Suprapubic skin (tissue), 4 donors: ENCODE data around the gene CLDN14. TPM values are rescaled to one million over a fixed set of nuclear protein-coding genes. Genes with fewer than 3 reads are reported as not detected.

Source experiments
- DNase-seq, 2 donors: peaks; one replicate each; pipeline ENCODE4 v3.0.0-alpha.2; 2019; ENCODE audit warnings: low spot score in 2 of 2
- H3K27ac ChIP-seq: fragments of 200-600 bp; sonication (generic); one replicate; pipeline ENCODE4 v1.5.1; 2019
- H3K27me3 ChIP-seq: fragments of 200-600 bp; sonication (generic); one replicate; pipeline ENCODE4 v1.5.1; 2019
- H3K36me3 ChIP-seq: fragments of 200-600 bp; sonication (generic); one replicate; pipeline ENCODE4 v1.5.1; 2019
- H3K4me1 ChIP-seq: fragments of 200-600 bp; sonication (generic); one replicate; pipeline ENCODE4 v1.5.1; 2019
- H3K4me3 ChIP-seq: fragments of 200-600 bp; sonication (generic); one replicate; pipeline ENCODE4 v1.5.1; 2019; ENCODE audit warnings: mild to moderate bottlenecking
- H3K9me3 ChIP-seq: fragments of 200-600 bp; sonication (generic); one replicate; pipeline ENCODE4 v1.5.1; 2019
- EP300 ChIP-seq: sonication (generic); formaldehyde crosslinking; IDR thresholded peaks from one replicate; pipeline ENCODE4 v1.6.1; 2017; ENCODE audit warnings: antibody characterized with exemption
- POLR2A ChIP-seq, 2 donors: fragments of 450-650 bp; IDR thresholded peaks; one replicate each; pipeline ENCODE4 v1.6.1; 2017; ENCODE audit warnings: antibody characterized with exemption in 2 of 2, mild to moderate bottlenecking in 2 of 2, moderate library complexity in 2 of 2
- POLR2AphosphoS5 ChIP-seq, 3 donors: sonication (generic); formaldehyde crosslinking; IDR thresholded peaks; one replicate each; pipeline ENCODE4 v1.6.1; 2017; ENCODE audit warnings: antibody characterized with exemption in 3 of 3
- WGBS: methylation state at CpG from one replicate; pipeline ENCODE4 v1.1.5; 2018; 5-methylcytosine and 5-hydroxymethylcytosine counted together
- total RNA-seq, 4 donors: library from RNA; depleted of rRNA; stranded (reverse); fragments of >200 nt; gene quantifications; one replicate each; pipeline ENCODE4 v1.1.0, GENCODE V29; 2016
- TF ChIP-seq, protein P1 (sequence below), 2 donors: fragments of 200-600 bp in 1 of 2; fragments of 450-650 bp in 1 of 2; sonication (generic) in 1 of 2; IDR thresholded peaks; one replicate each; pipeline ENCODE4 v1.5.1; 2016 to 2019; ENCODE audit warnings: antibody characterized with exemption in 2 of 2, mild to moderate bottlenecking in 1 of 2, moderate library complexity in 1 of 2

CLDN14 gene
- total RNA-seq, 4 donors from 2014 or later: 0.42 to 0.62 TPM; not detected in 2

DNA sequence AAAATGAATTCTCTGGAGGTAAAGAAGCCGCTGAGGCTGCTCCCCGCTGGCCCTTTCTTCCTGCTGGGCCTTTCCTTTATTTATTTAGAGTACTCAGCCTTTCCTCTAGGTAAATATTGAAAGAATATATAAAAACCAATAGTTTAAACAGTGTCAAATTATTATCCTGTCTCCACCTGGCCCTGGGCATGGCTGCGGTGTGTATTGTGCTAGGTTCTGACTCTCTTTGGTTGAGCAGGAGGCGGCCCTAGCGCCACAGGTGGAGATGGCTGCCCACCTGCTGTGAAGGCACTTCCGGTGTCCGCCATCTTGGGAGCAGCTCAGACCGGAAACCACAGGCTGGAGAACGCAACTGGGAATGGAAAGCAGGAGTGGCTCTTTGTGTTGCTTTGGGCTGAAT, 29.0 kb upstream of the CLDN14 start:
- WGBS: 95% methylated on average over 9 of the region's 9 CpGs
- TF ChIP-seq, protein P1, sequence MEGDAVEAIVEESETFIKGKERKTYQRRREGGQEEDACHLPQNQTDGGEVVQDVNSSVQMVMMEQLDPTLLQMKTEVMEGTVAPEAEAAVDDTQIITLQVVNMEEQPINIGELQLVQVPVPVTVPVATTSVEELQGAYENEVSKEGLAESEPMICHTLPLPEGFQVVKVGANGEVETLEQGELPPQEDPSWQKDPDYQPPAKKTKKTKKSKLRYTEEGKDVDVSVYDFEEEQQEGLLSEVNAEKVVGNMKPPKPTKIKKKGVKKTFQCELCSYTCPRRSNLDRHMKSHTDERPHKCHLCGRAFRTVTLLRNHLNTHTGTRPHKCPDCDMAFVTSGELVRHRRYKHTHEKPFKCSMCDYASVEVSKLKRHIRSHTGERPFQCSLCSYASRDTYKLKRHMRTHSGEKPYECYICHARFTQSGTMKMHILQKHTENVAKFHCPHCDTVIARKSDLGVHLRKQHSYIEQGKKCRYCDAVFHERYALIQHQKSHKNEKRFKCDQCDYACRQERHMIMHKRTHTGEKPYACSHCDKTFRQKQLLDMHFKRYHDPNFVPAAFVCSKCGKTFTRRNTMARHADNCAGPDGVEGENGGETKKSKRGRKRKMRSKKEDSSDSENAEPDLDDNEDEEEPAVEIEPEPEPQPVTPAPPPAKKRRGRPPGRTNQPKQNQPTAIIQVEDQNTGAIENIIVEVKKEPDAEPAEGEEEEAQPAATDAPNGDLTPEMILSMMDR (IDR thresholded peaks at IDR 0.05): no peak
- TF ChIP-seq EP300 (no peak), POLR2AphosphoS5 (IDR thresholded peaks at IDR 0.05) (no peak), POLR2A (IDR thresholded peaks at IDR 0.05) (no peak)
- H3K36me3 ChIP-seq: no peaks in the 10 kb centered on the region
- no peak overlapping the region for H3K4me3 ChIP-seq
- no peak overlapping the region for H3K27ac ChIP-seq
- no peak for DNase-seq
- peaks cover 32% of the 10 kb centered on the region for H3K4me1 ChIP-seq
- no peaks in the 10 kb centered on the region for H3K9me3 ChIP-seq
- no peaks in the 10 kb centered on the region for H3K27me3 ChIP-seq

DNA sequence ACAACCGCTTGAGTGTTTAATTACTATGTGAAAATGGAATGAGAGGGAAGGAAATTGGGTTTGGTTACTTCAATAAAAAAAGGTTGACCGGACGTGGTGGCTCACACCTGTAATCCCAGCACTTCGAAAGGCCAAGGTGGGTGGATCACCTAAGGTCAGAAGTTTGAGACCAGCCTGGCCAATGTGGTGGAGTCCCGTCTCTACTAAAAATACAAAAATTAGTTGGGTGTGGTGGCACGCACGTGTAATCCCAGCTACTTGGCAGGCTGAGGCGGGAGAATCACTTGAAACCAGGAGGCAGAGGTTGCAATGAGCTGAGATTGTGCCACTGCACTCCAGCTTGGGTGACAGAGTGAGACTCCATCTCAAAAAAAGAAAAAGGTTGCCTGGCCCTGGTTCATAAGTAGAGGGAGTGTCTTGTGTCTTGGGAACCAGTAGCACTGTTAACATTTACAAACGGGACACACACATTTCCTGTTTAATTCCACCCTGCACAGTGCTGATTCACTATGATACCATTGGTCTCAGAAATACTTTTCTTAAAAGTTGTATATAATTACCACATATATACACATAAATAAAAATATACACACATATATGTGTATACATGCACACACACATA, 27.6 kb upstream of the CLDN14 start:
- Histone ChIP-seq H3K27ac (no peak overlapping the region), H3K4me3 (no peak overlapping the region), H3K4me1 (peaks cover 32% of the 10 kb centered on the region), H3K9me3 (no peaks in the 10 kb centered on the region), H3K27me3 (no peaks in the 10 kb centered on the region), H3K36me3 (no peaks in the 10 kb centered on the region)
- TF ChIP-seq POLR2AphosphoS5 (IDR thresholded peaks at IDR 0.05) (no peak), POLR2A (IDR thresholded peaks at IDR 0.05) (no peak), EP300 (no peak)
- TF ChIP-seq, protein P1 (IDR thresholded peaks at IDR 0.05): no peak
- 50% methylated on average over 9 of the region's 9 CpGs for WGBS
- no peak for DNase-seq

DNA sequence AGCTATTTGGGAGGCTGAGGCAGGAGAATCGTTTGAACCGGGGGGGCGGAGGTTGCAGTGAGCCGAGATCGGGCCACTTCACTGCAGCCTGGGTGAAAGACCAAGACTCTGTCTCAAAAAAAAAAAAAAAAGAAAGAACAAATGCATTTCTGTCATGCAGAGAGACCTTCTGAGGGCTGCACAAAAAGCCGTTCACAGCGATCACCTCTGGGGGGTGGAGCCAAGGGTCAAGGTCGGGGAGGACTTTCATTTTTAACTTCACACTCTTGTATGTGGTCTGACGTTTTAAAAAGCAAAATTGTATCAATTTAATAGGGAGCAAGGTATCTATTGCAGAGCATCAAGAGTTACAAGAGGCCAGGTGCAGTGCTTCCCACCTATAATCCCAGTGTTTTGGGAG, 26.6 kb upstream of the CLDN14 start:
- DNase-seq: no peak
- no peaks in the 10 kb centered on the region for H3K36me3 ChIP-seq
- peaks cover 30% of the 10 kb centered on the region for H3K4me1 ChIP-seq
- TF ChIP-seq, protein P1 (IDR thresholded peaks at IDR 0.05): no peak
- no peak for TF ChIP-seq POLR2A (IDR thresholded peaks at IDR 0.05)
- no peak for TF ChIP-seq EP300
- TF ChIP-seq POLR2AphosphoS5 (IDR thresholded peaks at IDR 0.05): no peak
- H3K9me3 ChIP-seq: no peaks in the 10 kb centered on the region
- H3K4me3 ChIP-seq: no peak overlapping the region
- H3K27me3 ChIP-seq: no peaks in the 10 kb centered on the region
- WGBS: 91% methylated on average over 9 of the region's 9 CpGs
- no peak overlapping the region for H3K27ac ChIP-seq

DNA sequence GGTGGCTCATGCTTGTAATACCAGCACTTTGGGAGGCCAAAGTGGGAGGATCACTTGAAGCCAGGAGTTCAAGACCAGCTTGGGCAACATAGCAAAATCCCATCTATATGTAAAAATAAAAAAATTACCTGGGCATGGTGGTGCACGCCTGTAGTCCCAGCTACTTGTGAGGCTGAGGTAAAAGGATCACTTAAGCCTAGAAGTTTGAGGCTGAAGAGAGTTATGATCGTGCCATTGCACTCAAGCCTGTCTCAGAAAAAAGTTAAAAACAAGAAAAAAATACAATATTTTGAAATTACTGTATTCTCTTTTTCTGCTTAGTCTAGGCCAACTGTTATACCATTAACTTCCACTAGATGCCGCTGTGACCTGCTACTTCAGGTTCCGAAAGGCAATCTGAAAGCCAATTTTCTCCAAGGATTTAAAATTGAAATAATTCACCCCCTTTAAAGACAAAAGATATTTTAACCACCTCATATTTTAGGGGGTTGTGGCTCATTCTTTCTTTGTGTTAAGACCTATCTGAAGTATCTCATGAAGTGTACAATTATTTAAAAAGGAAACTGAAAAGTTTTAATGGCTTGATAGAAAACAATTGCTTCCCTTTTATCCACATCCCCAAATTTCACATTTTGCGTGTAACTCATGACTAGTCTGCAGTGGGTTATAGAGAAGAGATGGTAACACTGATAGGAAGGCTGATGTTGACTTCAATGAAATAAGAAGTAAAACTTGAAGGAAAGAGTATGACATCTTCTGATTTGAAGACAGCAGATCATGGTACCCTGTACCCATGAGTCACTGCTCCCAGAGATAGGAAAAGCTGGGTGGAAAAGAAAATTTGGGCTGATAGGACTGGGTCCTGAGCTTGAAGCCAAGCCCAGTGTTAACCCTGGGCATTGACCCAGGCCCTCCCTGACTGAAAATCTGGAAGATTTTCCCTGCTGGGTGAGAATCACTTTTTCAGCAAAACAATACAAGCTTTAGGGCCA, 24.4 kb upstream of the CLDN14 start:
- TF ChIP-seq, protein P1 (IDR thresholded peaks at IDR 0.05): peak; percentile 80 to 83
- TF ChIP-seq POLR2A (IDR thresholded peaks at IDR 0.05): no peak
- H3K36me3 ChIP-seq: no peaks in the 10 kb centered on the region
- no peak overlapping the region for H3K27ac ChIP-seq
- no peak overlapping the region for H3K4me3 ChIP-seq
- H3K9me3 ChIP-seq: no peaks in the 10 kb centered on the region
- WGBS: 32% methylated on average over 5 of the region's 5 CpGs
- H3K27me3 ChIP-seq: no peaks in the 10 kb centered on the region
- peaks cover 17% of the 10 kb centered on the region for H3K4me1 ChIP-seq
- no peak for DNase-seq

DNA sequence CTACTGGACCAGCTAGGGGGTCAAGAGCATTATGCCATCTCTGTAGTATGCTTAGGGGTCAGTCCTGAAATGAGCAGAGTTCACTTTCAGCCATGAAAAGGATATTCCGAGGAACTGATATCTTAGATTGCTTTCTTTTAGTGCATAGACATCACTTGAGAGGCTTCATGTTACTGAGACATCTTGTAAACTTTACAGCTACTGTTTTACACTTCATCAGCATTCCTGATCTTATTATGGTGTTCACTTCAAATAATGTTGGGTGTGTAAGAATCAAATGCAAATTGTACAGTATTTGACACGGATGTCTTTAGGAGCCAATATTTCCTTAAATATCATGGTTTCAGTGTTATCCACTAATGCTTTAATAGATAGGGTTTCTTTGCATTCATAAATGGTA, 22.4 kb upstream of the CLDN14 start:
- no peaks in the 10 kb centered on the region for H3K27me3 ChIP-seq
- no peak for DNase-seq
- no peaks in the 10 kb centered on the region for H3K36me3 ChIP-seq
- H3K4me1 ChIP-seq: peaks cover 8% of the 10 kb centered on the region
- H3K27ac ChIP-seq: no peak overlapping the region
- no peaks in the 10 kb centered on the region for H3K9me3 ChIP-seq
- TF ChIP-seq POLR2A (IDR thresholded peaks at IDR 0.05) (no peak), EP300 (no peak), POLR2AphosphoS5 (IDR thresholded peaks at IDR 0.05) (no peak)
- TF ChIP-seq, protein P1 (IDR thresholded peaks at IDR 0.05): no peak
- no peak overlapping the region for H3K4me3 ChIP-seq
- WGBS: 74% methylated on average over 2 of the region's 2 CpGs
